A673 (cell line): ENCODE data around the gene NAA10. TPM values are rescaled to one million over a fixed set of nuclear protein-coding genes. Genes with fewer than 3 reads are reported as not detected.

ENCODE experiments used
- BruUV-seq: library from RNA; stranded (reverse); fragments of 400-500 nt; replicated peaks from 2 replicates; lab custom pipeline; 2021; lab: Mats Ljungman, UMichigan
- CTCF ChIA-PET: fragments of 300-600 bp; sonication (Branson Sonifier 250); formaldehyde crosslinking; loops from one replicate; lab custom pipeline; 2022; ENCODE audit warnings: antibody characterized with exemption; lab: Charles Lee
- POLR2A ChIA-PET: fragments of 300-600 bp; sonication (Branson Sonifier 250); formaldehyde crosslinking; loops from one replicate; lab custom pipeline; 2022; ENCODE audit warnings: antibody characterized with exemption; ENCODE audit not compliant: low non-redundant PET; lab: Charles Lee
- DNase-seq: peaks from one replicate; pipeline ENCODE4 v3.0.0-alpha.2; 2015; ENCODE audit warnings: low spot score
- H3K27ac ChIP-seq: fragments of 200-600 bp; sonication (generic); 2 replicates; pipeline ENCODE4 v1.5.1; 2016; ENCODE audit warnings: mixed run types, low read depth, mild to moderate bottlenecking, mixed read lengths, antibody characterized with exemption, low read length; ENCODE audit not compliant: poor library complexity, severe bottlenecking
- H3K27me3 ChIP-seq: fragments of 200-600 bp; sonication (generic); replicated peaks from 2 replicates; pipeline ENCODE4 v1.6.1; 2017; ENCODE audit warnings: mixed run types, low read depth, mild to moderate bottlenecking, mixed read lengths, antibody characterized with exemption, low read length; ENCODE audit not compliant: insufficient read depth, poor library complexity
- H3K36me3 ChIP-seq: fragments of 200-600 bp; sonication (generic); 2 replicates; pipeline ENCODE4 v1.6.1; 2016; ENCODE audit warnings: mixed run types, mild to moderate bottlenecking, mixed read lengths, antibody characterized with exemption, low read length; ENCODE audit not compliant: insufficient read depth, poor library complexity, severe bottlenecking
- H3K4me1 ChIP-seq: fragments of 200-600 bp; sonication (generic); 2 replicates; pipeline ENCODE4 v1.6.1; 2017; ENCODE audit warnings: mixed run types, mild to moderate bottlenecking, mixed read lengths, antibody characterized with exemption, low read length; ENCODE audit not compliant: insufficient read depth, poor library complexity, severe bottlenecking
- H3K4me3 ChIP-seq: fragments of 200-600 bp; sonication (generic); 2 replicates; pipeline ENCODE4 v1.5.1; 2016; ENCODE audit warnings: low read depth, mixed run types, mild to moderate bottlenecking, mixed read lengths, low read length; ENCODE audit not compliant: poor library complexity, severe bottlenecking
- H3K9me3 ChIP-seq: fragments of 200-600 bp; sonication (generic); 2 replicates; pipeline ENCODE4 v1.6.1; 2016; ENCODE audit warnings: mixed run types, low read depth, mild to moderate bottlenecking, mixed read lengths, antibody characterized with exemption, low read length; ENCODE audit not compliant: poor library complexity, severe bottlenecking
- EZH2 ChIP-seq: fragments of 200-600 bp; sonication (generic); IDR thresholded peaks from 2 replicates; pipeline ENCODE4 v1.6.1; 2017; ENCODE audit warnings: borderline replicate concordance, low read depth, mild to moderate bottlenecking, mixed read lengths, antibody characterized with exemption, low read length; ENCODE audit not compliant: poor library complexity, severe bottlenecking
- intact Hi-C: fragments of 100-400 bp; cut with micrococcal nuclease; formaldehyde crosslinking; loops from one replicate; pipeline ENCODE4 v1.10.0; 2022; ENCODE audit not compliant: unreplicated experiment
- total RNA-seq: library from RNA; stranded (reverse); gene quantifications from 2 replicates; pipeline ENCODE4 v1.2.3, GENCODE V29; 2021
- TF ChIP-seq, protein P1 (sequence below): fragments of 300-800, 200-600 bp; sonication (generic); conservative IDR thresholded peaks from 2 replicates; pipeline ENCODE4 v1.5.1; 2017; ENCODE audit warnings: low read depth, mild to moderate bottlenecking, antibody characterized with exemption, low read length, moderate library complexity, mixed read lengths

NAA10 gene
- total RNA-seq, 1 experiment from 2014 or later: 140 TPM

DNA sequence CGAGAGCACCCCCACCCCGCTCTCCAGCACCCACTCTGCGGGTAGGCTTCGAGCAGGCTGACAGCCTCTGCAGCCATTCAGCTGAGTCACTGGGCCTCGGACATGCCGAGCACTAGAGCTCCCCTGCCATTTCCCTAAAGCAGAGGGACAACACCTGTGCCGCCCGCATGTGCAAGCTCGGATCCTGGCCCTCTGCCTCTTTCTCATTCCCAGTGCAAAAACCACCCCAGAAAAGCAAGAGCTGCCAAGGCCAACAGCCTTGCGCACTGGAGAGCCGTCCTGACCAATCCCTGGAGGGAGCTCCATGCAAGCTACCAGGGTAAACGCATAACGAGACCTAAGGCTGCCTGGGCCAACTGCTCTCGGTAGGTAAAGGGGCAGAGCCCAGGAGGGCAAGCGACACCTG lies 31.4 kb upstream of the NAA10 start:
- H3K4me1 ChIP-seq: peaks cover 19% of the 10 kb centered on the region
- no peak for DNase-seq
- no TSS peak for BruUV-seq
- no peaks in the 10 kb centered on the region for H3K9me3 ChIP-seq
- intact Hi-C loops: no loop called here
- no peak overlapping the region for H3K4me3 ChIP-seq
- H3K36me3 ChIP-seq: peaks cover 24% of the 10 kb centered on the region
- TF ChIP-seq EZH2: no peak
- TF ChIP-seq, protein P1, sequence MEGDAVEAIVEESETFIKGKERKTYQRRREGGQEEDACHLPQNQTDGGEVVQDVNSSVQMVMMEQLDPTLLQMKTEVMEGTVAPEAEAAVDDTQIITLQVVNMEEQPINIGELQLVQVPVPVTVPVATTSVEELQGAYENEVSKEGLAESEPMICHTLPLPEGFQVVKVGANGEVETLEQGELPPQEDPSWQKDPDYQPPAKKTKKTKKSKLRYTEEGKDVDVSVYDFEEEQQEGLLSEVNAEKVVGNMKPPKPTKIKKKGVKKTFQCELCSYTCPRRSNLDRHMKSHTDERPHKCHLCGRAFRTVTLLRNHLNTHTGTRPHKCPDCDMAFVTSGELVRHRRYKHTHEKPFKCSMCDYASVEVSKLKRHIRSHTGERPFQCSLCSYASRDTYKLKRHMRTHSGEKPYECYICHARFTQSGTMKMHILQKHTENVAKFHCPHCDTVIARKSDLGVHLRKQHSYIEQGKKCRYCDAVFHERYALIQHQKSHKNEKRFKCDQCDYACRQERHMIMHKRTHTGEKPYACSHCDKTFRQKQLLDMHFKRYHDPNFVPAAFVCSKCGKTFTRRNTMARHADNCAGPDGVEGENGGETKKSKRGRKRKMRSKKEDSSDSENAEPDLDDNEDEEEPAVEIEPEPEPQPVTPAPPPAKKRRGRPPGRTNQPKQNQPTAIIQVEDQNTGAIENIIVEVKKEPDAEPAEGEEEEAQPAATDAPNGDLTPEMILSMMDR: no peak
- POLR2A ChIA-PET: interaction anchor here (0.6 to 1.2 kb wide), 2 partner anchors 16 to 279 kb away, joined by 6 to 8 read pairs; no protein-coding TSS in a partner anchor
- CTCF ChIA-PET: no interaction called here
- no peaks in the 10 kb centered on the region for H3K27me3 ChIP-seq
- peak overlapping the region; percentile 16 for H3K27ac ChIP-seq

GRCh38 chrX:153965406-153965805 lies 30.6 kb upstream of the NAA10 start:
- Histone ChIP-seq H3K4me1 (peaks cover 19% of the 10 kb centered on the region), H3K9me3 (no peaks in the 10 kb centered on the region), H3K27ac (no peak overlapping the region), H3K36me3 (peaks cover 33% of the 10 kb centered on the region), H3K27me3 (no peaks in the 10 kb centered on the region), H3K4me3 (no peak overlapping the region)
- POLR2A ChIA-PET: no interaction called here
- intact Hi-C loops: no loop called here
- BruUV-seq: no TSS peak
- no peak for DNase-seq
- CTCF ChIA-PET: no interaction called here
- TF ChIP-seq EZH2: no peak
- TF ChIP-seq, protein P1: no peak

DNA sequence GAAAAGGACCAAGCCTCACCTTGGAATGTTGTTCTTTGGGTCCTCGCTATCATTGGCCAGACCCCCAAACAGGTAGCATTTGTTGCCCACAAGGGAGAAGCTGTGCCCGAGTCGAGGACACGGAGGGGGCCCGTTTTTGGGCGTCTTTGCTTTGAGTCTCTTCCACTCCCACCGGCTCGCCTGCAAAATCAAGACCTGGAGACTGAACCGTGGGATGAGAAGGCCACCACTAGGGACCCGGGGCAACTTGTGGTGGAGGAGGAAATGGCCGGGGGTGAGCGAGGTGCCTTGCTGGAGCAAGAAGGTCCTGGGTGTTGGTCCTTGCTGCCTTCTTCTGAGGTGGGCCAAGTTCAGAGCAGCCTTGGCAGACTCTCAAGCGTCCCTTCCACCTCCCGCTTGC lies 29.3 kb upstream of the NAA10 start:
- no peak for DNase-seq
- Histone ChIP-seq H3K4me1 (peaks cover 19% of the 10 kb centered on the region), H3K27ac (no peak overlapping the region), H3K9me3 (no peaks in the 10 kb centered on the region), H3K27me3 (no peaks in the 10 kb centered on the region), H3K4me3 (no peak overlapping the region), H3K36me3 (peaks cover 46% of the 10 kb centered on the region)
- intact Hi-C loops: no loop called here
- CTCF ChIA-PET: interaction anchor here (0.6 kb wide), 1 partner anchor 19 kb away, joined by 7 read pairs; no protein-coding TSS in a partner anchor
- TF ChIP-seq EZH2: no peak
- TF ChIP-seq, protein P1: no peak
- POLR2A ChIA-PET: no interaction called here
- BruUV-seq: no TSS peak
